ELF-1 (cell line): ENCODE data around the gene PLD2.

Experiments
- DNase-seq: peaks from one replicate; pipeline ENCODE4 v3.0.0-alpha.2; 2016; ENCODE audit warnings: low read depth, low spot score

The PLD2 gene

DNA sequence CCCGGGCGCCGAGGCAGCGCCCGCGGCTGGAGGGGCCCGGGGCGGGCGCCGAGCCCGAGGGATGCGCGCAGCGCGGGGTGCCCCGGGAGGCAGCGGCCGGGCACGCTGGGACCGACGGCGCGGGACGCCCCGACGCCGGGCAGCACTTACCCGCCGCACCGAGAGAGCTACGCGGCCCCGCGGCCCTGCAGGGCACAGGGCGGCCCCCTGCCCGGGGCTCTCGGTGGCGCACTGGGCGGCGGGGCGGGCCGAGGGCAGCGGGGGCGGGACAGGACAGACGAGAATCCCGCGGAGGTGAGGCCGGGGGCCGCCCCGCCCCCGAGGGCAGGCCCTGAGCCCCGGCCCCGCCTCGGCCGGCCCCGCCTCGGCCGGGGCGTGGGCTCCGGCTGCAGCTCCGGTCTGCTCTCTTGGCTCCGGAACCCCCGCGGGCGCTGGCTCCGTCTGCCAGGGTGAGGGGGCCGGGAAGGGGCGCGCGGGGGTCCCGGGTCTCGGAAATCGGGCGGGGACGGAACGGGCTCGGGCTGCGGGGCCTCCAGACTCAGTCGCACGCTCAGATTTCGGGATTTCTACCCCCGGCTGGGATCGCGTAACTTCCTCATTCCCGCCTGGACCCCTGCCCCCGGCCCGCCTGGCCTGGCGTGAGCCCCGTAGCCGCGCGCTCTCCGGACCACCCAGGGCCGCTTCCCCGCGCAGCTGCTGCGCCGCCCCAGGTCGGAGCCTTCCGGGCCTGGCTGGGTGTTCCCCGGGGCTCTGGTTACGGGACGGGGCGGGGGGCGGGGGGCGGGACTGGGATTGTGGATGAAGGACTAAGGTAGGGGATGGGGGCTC lies at the start of gene PLD2:
Gene PLD2, plus strand, starts transcription at position 376 of the 828 bp plus-strand sequence. CDS start 621 bp downstream, outside the sequence.
- peak; percentile 53 for DNase-seq

GRCh38 chr17:4759776-4760236 lies 47.1 kb upstream of the PLD2 start:
- DNase-seq: no peak

- no peak for DNase-seq
Observed at GRCh38 chr17:4764595-4764994, 42.4 kb upstream of the PLD2 start.

DNA sequence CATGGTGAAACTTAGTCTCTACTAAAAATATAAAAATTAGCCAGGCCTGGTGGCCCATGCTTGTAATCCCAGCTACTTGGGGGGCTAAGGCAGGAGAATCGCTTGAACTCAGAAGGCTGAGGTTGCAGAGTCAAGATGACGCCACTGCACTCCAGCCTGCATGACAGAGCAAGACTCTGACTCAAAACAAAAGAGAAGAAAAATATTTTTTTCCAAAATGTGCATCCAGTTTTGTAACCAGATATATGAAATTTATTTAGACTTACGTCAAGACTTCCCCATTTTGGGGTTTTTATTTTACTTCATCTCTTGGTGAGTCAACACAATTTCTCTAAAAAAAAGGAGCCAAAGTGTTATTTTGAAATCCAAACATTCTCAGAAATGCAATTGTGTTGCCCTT lies 40.8 kb upstream of the PLD2 start:
- DNase-seq: no peak

DNA sequence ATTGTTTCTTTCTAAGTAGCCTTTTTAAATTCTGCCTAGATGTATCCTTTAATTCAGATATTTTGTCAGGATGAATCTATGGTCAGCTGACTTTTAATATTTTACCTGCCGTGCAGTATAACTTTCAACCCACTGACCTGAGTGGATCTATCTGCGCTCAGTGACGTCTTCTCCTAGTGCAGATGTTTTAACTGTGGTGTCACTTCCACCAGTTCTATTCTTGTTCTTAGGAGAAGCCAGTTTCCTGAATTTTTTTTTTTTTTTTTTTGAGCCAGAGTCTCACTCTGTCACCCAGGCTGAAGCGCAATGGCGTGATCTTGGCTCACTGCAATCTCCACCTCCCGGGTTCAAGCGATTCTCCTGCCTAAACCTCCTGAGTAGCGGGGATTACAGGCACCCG lies 40.2 kb upstream of the PLD2 start:
- no peak for DNase-seq

DNA sequence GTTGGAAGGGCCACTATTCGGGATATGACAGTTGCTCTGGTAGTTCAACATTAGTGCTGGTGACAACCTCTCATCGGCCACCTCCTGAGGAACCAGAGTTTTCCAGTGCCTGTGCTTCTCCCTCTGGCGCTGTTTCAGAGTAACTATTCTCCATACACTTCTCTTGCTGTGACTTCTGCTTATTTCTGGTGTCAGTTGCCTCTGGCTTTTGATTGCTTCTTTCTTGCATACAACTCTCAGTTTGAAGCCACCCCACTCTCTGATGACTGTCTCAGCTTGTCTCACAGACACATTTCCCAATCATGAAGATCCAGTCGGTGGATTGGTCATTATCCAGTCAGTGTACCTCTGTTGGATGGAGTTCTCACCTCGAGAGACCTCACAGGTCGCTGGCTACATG lies 38.7 kb upstream of the PLD2 start:
- DNase-seq: no peak

DNA sequence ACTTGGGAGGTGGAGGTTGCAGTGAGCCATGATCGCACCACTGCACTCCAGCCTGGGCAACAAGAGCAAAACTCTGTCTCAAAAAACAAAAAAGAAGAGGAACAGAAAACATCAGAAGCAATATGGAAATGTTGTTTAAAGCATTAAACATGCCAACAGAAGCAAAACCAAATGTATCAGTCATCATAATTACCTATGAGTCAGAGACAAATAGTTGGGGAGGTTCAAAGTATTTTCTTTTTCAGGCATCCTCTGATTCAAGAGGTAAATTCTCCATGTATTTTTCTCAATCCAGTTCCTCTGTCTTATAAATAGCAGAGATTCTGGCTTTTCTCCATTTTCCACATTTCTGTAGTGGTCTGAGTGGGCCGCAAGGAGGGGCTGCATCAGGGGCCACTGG lies 37.3 kb upstream of the PLD2 start:
- DNase-seq: no peak

GRCh38 chr17:4771519-4772234 lies 35.3 kb upstream of the PLD2 start, which contains the start of gene TM4SF5:
TM4SF5 (plus strand) TSS chr17:4771886; CDS start chr17:4771923, 37 bp downstream.
- no peak for DNase-seq

DNA sequence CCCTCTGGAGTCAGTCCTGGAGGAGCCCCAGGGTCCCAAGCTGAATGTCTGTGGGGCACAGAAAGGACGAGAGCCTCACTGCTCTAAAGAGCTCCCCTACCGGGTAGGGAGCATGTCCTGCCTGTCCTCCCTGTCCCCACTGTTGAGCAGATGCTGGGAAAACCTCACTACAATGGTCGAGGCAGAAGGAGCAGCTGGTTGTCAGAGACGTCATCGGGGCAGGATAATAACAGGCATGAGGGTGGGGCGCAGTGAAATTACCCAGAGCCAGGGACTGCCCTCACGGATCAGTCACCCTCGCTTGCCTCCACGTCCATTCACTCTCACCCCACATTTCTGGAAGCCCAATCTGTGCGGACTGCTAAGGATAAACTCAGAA lies 34.7 kb upstream of the PLD2 start:
- DNase-seq: no peak

- peak; percentile 63 for DNase-seq
Observed at GRCh38 chr17:4777969-4778760, 28.8 kb upstream of the PLD2 start.

DNA sequence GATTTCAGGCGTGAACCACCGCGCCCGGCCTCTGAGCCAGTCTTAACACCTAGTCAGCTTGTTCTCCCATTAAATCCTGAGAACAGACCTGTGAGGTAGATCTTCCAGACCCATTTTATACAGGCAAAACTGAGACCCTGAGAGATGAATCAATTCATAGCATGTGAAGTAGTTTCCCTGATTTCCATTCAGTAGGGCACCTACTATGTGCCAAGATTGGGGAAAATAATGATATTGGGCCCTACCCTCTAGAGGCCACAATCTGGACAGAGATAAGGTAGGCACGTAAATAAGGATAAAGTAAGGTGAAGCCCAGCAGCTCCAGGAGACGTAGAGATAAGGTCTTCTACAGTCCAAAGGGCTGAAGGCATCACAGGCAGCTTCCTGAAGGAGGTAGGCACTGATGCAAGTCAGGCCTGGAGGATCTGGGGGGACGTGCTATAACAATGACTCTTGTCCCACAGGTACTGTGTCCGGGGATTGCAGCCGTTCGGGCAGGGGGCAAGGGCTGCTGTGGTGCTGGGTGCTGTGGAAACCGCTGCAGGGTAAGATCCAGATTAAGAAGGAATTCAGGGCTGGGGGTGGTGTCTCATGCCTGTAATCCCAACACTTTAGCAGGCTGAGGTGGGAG lies 26.5 kb upstream of the PLD2 start:
- DNase-seq: no peak

DNA sequence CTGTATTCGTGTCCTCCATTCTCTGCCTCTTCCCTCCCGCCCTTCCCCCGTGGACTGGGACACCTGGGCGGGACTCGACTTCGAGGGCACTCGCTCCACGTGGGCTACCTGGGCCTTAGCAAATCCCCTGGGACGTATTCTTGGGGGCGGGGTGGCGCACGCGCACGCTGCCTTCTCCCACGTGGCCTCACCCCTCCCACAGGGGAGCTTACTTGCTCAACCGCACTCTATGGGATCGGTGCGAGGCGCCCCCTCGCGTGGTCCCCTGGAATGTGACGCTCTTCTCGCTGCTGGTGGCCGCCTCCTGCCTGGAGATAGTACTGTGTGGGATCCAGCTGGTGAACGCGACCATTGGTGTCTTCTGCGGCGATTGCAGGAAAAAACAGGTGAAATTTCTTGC lies 24.3 kb upstream of the PLD2 start:
- peak; percentile 29 for DNase-seq

DNA sequence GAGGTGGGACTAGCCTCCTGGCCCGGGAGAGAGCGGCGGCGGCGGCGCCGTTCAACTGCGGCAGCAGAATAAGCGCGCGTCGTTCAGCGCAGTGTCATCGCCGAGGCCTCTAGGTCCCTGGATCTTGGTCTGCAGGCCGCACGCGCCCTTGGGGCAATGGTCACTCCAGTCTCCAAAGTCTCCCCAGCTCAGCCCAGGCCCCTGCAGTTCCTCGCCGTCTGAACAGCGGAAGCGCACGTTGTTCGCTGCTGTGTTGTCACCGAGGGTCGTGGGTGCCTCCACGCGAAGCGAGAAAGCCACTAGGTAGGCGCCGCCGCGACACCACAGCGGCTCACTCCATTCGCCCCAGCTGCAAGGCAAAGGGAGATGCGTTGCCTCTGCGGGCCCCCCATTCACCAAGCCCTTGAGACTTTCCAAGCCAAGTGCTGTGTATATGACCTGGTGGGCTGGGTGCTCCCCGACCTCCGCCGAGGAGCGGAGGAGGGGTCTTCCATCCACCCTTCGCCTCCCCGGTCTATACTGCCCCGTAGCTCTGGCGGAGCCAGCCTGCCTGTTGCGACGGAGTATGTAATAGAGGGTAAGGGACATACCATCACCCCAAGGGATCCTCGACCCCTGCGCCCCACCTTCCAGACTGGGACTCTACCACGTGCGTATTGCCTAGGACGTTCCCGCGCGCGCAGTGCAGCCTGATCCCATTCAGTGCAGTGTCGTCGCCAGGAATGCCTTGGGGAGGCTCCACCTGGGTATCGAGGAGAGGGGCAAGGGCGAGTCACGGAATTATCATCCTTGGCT lies 21.4 kb upstream of the PLD2 start:
- peak; percentile 39 for DNase-seq

- peak; percentile 37 for DNase-seq
Observed at GRCh38 chr17:4786106-4786511, 20.8 kb upstream of the PLD2 start, which contains the start of gene VMO1. VMO1 (minus strand) TSS chr17:4786364; CDS start chr17:4786352, 12 bp downstream.

DNA sequence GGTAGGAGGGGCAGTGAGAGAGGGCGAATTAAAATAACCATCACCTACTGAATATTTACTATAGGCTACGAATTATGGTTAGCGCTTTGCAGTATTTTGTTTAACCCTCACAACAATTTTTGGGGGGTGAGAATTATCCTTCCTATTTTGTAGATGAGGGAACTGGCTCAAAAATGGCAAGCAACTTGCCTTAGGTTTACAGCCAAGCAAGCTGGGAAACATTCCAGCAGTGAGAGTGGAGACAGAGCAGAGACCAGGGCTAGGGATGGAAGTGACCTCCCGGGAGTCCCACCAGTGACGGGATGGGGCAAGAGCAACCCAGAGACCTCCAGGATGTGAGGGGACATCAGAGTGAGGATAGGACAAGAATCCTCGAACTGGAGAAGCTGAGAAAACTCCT lies 20.4 kb upstream of the PLD2 start:
- no peak for DNase-seq

- no peak for DNase-seq
Observed at GRCh38 chr17:4788159-4788806, 18.7 kb upstream of the PLD2 start.

GRCh38 chr17:4788807-4789700 lies 17.9 kb upstream of the PLD2 start, which contains the start of gene GLTPD2:
GLTPD2 (plus strand) TSS chr17:4788964; CDS start chr17:4789012, 48 bp downstream.
- peak; percentile 64 for DNase-seq

DNA sequence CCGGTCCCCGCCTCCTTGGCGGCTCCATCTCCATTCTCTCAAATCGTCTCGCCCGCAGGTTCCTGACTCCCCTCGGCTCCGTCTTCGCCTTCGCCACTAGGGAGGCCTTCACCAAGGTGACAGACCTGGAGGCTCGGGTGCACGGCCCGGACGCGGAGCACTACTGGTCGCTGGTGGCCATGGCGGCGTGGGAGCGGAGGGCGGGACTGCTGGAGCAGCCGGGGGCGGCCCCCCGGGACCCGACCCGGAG lies 17.3 kb upstream of the PLD2 start:
- DNase-seq: no peak
